ENCODE measurements around the gene RIPK3. TPM values are rescaled to one million over a fixed set of nuclear protein-coding genes. Genes with fewer than 3 reads are reported as not detected.

RIPK3 gene
- total and polyA plus RNA-seq, 2 experiments from 2014 or later: 0.32 to 1.5 TPM

GRCh38 chr14:24369907-24370687 is 30.3 kb upstream of the RIPK3 start (continued):
- TF ChIP-seq REST (IDR thresholded peaks at IDR 0.05; ENCODE audit: unreplicated experiment): no peak
- no peak for TF ChIP-seq CTCF (conservative IDR thresholded peaks at IDR 0.05; ENCODE audit: low read depth in 2 of 2)

- Mint-ChIP-seq H3K4me3 (peak overlapping the region; percentile 68), H3K27ac (peak overlapping the region; percentile 20; the same call in 1 of the 2 replicates), H3K36me3 (ENCODE audit: low read depth) (peaks cover 14% of the 10 kb centered on the region), H3K27me3 (ENCODE audit: insufficient read depth, low read depth, poor library complexity) (peaks cover 18% of the 10 kb centered on the region), H3K9me3 (no peaks in the 10 kb centered on the region; the same call in 2 of the 3 replicates), H3K4me1 (peaks cover 22% of the 10 kb centered on the region)
- Histone ChIP-seq H3F3A (replicated peaks; ENCODE audit: low read depth) (0 out of 2 replicates have a peak, but pooled peaks cover 4% of the 10 kb centered on the region), H3K27ac (ENCODE audit: low read depth) (no peak overlapping the region), H3K4me3 (peak overlapping the region; percentile 97), H2AFZ (peak overlapping the region; percentile 85; the same call in 1 of the 2 replicates), H3K9me2 (ENCODE audit: insufficient read depth) (peaks cover 4% of the 10 kb centered on the region; the same call in 1 of the 2 replicates), H3K4me2 (peak overlapping the region; percentile 99), H3K36me3 (ENCODE audit: insufficient read depth) (no peaks in the 10 kb centered on the region), H4K20me1 (replicated peaks; ENCODE audit: insufficient read depth) (no peaks in the 10 kb centered on the region), H3K27me3 (ENCODE audit: insufficient read depth) (peaks cover 12% of the 10 kb centered on the region; the same call in 1 of the 2 replicates), H3K79me2 (replicated peaks; ENCODE audit: insufficient read depth) (no peaks in the 10 kb centered on the region), H3K4me1 (ENCODE audit: insufficient read depth) (peaks cover 14% of the 10 kb centered on the region; the same call in 1 of the 2 replicates)
- ATAC-seq (no peak), DNase-seq (ENCODE audit: low spot score) (no peak)
- TF ChIP-seq EZH2phosphoT487 (IDR thresholded peaks at IDR 0.05; ENCODE audit: unreplicated experiment) (no peak), JUNB (IDR thresholded peaks at IDR 0.05; ENCODE audit: unreplicated experiment) (no peak)
Observed at GRCh38 chr14:24369463-24369862, 29.7 kb upstream of the RIPK3 start.
